NCI-H128 (cell line): ENCODE results near the gene ZNF143.
"Not testable (repeated sequence)": the region's sequence is repeated elsewhere in the genome, so short reads cannot be mapped to it uniquely, and the experiment has no call there.

Experiments
- DNase-seq: peaks from one replicate; lab custom pipeline; 2025; ENCODE audit not compliant: unreplicated experiment; lab: John Stamatoyannopoulos, UW

The ZNF143 gene

GRCh38 chr11:9535189-9535781 is 74.5 kb downstream of the ZNF143 start:
- no peak for DNase-seq

DNA sequence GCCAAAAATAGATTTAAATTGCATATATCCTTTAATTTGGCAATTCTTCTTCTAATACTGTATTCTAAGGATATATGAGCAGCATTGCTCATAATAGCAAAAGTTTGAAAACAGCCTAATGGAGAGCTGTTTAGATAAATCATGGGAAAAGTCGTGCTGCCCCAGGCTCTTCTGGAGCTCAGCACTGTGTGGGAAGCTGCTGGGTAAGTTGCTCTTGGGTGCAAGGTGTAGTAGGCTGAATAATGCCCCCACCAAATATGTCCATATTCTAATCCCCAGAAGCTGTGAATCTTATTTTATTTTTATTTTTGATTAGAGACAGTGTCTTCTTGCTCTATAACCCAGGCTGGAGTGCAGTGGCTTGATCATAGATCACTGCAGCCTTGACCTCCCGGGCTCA is 77.7 kb downstream of the ZNF143 start:
- DNase-seq: no peak

GRCh38 chr11:9549216-9549615 is 88.4 kb downstream of the ZNF143 start:
- DNase-seq: not testable (repeated sequence)

DNA sequence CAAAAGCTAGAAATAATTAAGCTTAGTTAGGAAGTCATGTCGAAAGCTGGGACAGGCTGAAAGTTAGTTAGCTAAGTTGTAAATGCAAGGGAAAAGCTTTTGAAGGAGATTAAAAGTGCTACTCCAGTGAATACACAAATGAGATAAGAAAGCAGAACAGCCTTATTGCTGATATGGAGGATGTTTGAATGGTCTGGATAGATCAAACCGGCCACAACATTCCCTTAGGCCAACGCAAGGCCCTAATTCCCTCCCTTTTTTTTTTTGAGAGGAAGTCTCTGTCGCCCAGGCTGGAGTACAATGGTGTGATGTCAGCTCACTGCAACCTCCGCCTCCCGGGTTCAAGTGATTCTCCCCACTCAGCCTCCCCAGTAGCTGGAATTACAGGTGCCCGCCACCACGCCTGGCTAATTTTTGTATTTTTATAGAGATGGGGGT is 89.4 kb downstream of the ZNF143 start:
- no peak for DNase-seq

GRCh38 chr11:9561279-9561982 is 100.6 kb downstream of the ZNF143 start:
- DNase-seq: no peak

DNA sequence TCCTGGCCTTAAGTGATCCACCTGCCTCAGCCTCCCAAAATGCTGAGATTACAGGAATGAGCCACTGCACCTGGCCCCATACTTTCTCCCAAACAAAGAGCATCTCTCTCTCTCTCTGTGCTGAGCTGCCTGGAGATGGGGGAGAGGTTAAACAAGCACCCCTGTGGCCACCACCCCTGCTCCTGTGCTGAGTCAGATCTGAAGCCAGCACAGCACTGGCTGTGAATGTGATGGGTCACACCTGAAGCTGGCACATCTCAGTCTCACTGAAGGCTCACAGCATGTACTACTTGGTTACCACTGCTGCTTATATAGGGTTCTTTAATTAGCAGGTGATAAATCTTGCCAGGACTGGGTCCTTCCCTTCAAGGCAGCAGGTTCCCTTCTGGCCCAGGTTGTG is 101.9 kb downstream of the ZNF143 start:
- no peak for DNase-seq

DNA sequence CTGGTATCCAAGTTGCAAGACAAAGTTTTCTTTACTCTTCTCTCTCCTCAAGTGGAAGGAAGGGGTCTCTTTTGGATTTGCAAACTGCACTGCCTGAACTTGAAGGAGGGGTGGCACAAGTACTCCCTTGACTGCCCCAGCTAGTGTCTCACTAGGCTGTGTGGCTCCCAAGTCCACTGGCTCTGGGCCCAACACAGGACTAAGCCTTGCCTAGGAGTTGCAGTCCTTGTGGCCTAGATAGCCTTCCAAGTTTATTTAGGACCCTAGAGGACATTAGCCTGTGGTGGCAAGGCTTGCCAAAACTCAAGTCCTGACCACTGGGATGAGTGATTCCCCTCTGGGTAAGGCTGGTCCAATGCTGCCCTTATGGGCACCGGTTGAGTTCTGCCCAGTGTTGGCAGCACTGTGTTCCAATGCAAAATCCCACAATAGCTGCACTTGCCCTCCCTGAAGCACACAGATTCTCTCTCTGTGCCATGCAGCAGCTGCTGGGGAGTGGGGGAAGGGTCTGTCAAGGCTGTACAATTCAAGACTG is 102.5 kb downstream of the ZNF143 start:
- no peak for DNase-seq

- no peak for DNase-seq
Observed at GRCh38 chr11:9565822-9566560, 105.2 kb downstream of the ZNF143 start.

DNA sequence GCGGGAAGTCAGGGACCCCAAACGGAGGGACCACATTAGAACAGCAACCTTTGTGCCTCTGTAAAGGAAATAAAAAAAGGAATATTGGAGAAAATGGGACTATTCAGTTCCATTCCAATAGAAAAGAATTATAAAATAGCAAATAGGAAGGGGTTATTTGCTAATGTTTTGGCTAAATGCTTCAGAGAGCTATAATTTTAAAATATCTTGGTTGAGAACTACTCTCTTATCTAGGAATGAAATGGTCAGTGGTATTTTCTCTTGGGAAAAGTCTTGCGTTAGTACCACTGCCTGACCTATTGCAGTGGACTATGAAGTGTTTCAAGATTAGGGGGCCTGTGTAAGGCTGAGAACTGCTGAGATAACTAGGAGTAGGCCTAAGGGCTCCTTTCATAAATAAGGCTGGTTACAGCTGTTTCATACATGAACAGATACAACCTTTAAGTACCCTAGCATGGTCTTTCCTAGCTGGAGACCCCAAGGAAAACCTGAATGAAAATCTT is 105.8 kb downstream of the ZNF143 start:
- no peak for DNase-seq

DNA sequence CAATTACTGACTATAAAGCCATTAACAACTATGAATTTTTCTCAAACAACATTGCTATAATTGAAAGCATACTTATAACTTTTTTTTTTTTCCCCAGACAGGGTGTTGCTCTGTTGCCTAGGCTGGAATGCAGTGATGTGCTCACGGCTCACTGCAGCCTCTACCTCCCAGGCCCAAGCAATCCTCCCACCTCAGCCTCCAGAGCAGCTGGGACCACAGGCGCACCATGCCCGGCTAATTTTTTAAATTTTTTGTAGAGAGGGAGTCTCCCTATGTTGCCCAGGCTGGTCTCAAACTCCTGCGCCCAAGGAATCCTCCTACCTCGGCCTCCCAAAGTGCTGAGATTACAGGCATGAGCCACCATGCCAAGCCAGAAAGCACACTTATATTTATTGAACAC is 106.6 kb downstream of the ZNF143 start:
- DNase-seq: no peak

GRCh38 chr11:9568161-9568853 is 107.5 kb downstream of the ZNF143 start:
- no peak for DNase-seq

DNA sequence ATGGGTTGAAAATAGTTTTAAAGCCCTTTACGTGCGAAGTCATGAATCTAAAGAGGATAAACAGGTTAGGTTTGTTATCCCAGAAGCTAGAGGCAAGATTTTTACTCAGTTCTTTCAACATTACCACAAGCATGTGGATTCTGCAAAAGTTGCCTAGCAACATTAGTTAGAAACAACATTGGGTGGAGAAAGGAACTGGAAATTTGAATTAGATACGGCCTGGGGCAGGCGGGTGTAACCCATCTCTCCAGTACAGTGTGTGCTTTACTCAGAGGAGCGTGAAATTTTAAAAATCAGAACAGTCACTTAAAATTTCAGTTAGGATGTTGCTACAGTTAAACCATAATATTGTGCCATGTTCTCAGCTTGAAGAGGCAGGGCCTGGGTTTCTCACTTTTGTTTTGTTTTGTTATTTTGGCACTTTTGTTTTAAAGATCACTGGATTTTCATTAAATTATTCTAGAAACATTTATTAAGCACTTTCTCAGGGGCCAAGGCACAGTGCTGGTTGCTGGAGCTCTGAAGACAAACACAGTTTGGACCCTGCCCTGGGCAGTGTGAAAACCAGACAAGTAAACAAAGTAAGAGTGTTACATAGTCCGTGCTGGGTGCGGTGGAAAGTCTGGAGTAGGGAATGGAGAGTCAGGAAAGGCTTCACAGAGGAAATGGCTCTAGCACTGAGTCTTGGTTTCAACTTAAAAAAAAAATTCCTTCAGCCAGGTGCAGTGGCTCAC is 108.2 kb downstream of the ZNF143 start:
- no peak for DNase-seq

- no peak for DNase-seq
Observed at GRCh38 chr11:9569588-9570164, 108.9 kb downstream of the ZNF143 start.

DNA sequence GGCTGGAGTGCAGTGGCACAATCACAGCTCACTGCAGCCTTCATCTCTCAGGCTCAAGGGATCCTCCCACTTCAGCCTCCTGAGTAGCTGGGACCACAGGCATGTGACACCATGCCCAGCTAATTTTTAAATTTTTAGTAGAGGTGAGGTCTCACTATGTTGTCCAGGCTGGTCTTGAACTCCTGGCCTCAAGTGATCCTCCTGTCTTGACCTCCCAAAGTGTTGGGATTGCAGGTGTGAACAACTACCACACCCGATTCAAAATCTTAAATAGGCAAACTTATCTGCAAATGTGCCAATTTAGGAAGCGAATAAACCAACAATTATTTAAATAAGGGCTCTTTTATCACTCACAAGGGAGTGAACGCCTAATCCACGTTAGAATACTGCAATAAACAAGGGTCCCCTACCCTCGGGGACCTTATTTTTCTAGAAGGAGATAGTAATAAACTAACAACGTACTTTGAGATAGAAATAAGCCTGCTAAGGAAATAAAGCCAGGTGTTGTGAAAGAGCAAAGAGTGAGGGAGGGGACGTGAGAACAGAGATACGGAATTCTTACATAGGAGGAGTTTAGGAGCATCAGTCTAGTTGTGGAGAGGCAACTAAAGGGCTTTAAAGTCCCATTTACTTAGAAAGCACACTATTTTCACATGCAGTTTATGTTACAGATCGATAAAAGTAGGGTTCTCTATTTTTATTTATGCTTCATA is 109.7 kb downstream of the ZNF143 start:
- no peak for DNase-seq

DNA sequence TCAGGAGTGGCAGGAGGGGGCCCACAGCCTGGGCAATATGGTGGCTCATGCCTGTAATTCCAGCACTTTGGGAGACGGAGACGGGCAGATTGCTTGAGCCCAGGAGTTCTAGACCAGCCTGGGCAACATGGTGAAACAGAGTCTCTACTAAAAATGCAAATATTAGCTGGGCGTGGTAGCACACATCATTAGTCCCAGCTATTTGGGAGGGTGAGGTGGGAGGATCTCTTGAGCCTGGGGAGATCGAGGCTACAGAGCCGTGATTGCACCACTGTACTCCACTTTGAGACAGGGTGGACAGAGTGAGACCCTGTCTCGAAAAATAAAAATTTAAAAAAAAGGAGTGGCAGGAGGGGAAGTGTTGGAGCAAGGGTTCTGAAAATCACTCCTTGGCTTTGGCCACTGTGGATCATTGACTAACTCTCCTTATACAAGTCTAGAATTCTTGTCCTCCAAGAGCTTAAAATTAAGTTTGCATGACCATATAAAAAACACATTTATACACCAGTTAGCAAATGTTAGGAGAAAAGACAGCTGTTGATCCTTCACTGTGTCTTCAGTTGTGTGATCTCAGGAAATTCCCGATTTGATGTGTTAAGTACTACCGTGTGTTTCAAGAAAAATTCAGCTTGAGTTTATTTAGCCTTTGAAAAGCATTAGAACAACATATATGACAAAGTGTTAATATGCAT is 110.4 kb downstream of the ZNF143 start:
- DNase-seq: no peak

DNA sequence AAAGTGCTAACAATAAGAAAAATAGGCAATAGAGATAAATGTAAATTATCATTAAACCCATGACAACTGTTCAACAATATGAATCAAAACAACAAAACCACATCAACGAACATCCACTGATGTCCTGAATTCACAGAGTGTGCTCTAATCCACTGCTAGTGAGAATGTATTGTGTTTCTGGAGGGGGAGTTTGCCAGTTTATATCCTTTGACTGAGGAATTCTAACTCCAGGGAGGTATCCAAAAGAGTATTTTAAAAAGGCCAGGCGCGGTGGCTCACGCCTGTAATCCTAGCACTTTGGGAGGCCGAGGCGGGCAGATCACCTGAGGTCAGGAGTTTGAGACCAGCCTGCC is 110.9 kb downstream of the ZNF143 start:
- no peak for DNase-seq

GRCh38 chr11:9573052-9573774 is 112.4 kb downstream of the ZNF143 start, which contains the start of gene WEE1:
Gene WEE1 (plus strand): TSS chr11:9573670. CDS start chr11:9573934, 264 bp downstream.
- DNase-seq: peak; percentile 95
